ENCODE results near the gene OR10H2.
"Not testable (repeated sequence)": the region's sequence is repeated elsewhere in the genome, so short reads cannot be mapped to it uniquely, and the experiment has no call there.

Gene OR10H2, protein sequence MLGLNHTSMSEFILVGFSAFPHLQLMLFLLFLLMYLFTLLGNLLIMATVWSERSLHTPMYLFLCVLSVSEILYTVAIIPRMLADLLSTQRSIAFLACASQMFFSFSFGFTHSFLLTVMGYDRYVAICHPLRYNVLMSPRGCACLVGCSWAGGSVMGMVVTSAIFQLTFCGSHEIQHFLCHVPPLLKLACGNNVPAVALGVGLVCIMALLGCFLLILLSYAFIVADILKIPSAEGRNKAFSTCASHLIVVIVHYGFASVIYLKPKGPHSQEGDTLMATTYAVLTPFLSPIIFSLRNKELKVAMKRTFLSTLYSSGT

DNA sequence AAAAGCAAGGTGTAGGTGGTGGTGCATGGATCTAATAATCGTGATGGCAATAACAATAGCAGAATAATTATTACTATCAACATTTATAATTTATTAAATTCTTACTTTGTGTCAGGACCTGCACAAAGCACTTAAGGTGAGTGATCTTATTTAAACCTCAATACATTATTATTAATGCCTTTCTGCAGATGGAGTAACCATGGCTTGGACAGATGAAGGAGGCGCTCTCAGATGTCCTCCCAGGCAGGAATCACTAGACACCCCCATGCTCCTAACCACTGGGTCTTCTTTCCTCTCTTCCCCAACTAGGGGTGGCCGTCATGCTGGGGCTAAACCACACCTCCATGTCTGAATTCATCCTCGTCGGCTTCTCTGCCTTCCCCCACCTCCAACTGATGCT, at the start of gene OR10H2:
TSS of gene OR10H2 (plus strand) at position 301 of the 400 bp plus-strand sequence. CDS start at position 321, 20 bp downstream.
- no peak for DNase-seq

DNA sequence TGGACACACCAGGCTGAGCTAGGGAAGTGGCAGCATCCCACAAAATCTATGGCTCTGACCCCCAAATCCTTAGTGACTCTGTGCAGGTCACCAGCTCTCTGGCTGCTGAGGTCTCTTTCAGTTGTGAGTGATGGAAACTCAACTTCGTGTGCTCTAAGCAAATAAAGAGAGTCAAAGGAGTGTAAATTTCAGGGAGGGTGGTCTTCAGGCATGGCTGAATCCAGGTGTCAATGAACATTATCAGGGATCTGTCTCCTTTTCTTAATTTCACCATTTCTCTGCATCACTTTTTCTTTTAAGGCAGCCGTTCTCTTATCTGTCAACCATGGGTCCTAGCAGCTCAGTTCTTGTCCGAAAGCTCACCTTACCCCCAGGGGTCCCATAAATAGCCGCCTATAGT, 48.7 kb upstream of the OR10H2 start:
- DNase-seq, result no peak

DNA sequence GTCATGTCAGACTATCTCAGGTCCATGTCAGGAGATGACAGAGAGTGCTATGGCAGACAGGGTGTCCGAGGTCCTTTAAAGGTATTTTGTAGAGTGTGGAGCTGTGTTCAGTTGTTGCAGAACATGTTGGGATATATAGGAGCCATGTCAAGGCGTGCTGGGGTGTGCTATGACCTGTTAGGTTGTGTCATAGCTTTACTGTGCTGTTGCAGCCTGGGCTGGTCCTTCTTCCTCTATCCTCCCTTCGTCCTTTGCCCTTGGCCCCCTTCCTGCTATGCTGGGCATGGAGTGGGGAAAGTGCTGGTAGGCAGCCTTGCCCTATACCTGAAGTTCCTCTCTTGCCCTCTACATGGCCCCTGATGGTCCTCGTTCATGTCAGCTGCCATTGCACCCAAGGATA, 48.0 kb upstream of the OR10H2 start:
- DNase-seq, result not testable (repeated sequence)

DNA sequence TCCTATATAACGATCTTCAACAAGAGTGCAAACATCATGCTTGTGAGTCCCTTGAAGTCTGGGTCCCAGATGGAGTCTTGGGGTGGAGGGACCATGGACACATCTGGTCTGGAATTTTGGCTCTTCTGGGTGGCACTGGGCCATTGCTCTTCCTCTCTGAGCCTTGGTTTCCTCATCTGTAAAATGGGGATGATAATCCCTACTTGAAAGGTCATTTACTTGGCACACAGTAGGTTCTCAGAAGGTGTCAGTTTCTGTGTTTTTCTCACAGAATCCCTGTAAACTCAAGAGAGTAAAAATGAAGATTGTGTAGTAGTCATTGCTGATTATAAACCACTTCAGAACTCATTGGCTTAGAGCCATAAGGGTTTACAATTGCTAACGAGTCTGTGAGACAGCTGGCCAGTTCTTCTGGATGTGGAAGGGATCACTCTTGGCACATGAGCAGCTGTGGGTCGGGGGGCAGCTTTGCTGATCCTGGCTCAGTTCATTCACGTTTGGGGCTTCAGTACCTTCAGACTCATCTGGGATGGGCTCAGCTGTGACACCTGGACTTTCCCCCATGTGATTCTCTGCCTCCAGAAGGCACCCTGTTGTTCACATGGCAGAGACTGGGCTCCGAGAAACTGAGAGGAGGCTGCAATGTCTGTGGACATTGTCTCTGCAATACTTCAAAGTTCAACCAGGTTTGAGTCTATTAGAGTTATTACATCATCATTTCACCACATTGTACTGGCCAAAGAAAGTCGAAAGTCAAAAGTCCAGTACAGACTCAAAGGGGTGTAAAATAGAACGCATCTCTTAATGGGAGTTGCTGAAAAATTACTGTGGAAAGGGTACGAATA, 47.1 kb upstream of the OR10H2 start:
- DNase-seq, result no peak

DNA sequence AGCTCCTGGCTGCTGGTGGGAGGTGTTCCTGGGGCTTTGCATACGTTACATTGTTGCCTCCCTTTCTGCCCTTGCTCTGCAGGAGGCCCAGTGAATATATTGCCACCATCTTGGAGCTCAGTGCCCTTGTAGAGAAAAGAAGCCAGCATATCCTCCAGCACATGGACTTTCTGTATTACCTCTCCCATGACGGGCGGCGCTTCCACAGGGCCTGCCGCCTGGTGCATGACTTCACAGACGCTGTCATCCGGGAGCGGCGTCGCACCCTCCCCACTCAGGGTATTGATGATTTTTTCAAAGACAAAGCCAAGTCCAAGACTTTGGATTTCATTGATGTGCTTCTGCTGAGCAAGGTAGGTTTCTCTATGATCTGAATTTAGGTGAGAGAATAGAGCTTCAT, 44.4 kb upstream of the OR10H2 start:
- DNase-seq, result no peak

DNA sequence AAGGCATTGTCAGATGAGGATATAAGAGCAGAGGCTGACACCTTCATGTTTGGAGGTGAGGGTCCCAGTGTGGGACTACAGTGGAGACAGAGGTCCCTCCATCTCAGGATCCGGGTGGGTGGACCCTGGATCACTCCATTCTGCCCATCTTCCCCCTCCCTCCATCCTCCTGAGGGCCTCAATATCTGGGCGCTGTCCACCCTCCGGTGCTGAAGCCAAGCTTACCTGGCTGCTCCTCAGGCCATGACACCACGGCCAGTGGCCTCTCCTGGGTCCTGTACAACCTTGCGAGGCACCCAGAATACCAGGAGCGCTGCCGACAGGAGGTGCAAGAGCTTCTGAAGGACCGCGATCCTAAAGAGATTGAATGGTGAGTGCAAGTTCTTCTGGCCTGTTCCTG, 43.0 kb upstream of the OR10H2 start:
- no peak for DNase-seq

DNA sequence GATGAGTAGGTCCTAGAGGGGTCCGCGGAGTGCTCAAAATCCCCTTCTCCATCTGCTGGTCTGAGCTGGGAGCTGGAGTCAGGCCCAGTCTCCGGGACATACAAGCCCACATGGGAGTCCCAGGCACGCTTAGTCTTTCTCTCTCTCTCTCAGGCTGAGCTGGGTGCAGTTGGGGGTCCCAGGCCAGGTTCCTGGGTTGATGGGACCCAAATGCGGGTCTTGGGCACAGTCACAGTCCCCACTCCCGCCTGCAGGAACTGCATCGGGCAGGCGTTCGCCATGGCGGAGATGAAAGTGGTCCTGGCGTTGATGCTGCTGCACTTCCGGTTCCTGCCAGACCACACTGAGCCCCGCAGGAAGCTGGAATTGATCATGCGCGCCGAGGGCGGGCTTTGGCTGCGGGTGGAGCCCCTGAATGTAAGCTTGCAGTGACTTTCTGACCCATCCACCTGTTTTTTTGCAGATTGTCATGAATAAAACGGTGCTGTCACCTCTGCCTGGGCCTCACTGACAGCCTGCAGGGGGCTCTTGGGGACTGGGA, 31.1 kb upstream of the OR10H2 start:
- no peak for DNase-seq

DNA sequence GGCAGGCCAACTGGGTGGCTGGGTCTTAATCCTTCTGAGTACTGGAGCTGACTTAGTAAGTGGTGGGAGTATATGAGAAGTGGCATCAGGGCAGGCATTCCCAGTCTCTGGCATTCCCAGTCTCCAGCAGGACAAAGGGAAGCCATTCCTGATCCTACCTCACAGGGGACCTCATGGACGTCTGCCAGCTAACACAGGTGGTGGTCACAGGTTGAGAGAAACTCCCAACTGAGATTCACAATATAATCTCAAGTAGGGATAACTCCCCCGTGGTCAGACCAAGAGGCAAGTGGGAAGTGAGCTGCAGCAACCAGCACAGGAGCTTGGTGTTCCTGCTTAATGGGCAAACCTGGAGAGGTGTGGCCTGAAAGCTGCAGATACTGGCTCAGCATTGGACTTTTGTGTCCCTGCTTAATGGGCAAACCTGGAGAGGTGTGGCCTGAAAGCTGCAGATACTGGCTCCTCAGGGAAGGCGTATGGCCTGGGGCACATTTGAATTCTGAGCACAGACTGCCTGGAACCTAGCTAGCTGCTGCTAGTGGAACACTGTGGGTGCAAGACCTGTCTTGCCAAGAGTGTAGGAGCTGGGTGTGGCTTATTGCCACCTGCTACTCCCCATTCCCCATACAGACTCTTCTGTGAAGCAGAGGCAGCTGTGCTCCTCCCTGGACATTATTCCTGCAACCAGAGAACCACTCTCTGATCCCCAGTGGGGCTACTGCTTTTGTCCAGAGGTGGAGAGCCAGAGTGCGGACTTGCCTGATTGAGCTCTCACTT, 25.9 kb upstream of the OR10H2 start:
- DNase-seq, result no peak

DNA sequence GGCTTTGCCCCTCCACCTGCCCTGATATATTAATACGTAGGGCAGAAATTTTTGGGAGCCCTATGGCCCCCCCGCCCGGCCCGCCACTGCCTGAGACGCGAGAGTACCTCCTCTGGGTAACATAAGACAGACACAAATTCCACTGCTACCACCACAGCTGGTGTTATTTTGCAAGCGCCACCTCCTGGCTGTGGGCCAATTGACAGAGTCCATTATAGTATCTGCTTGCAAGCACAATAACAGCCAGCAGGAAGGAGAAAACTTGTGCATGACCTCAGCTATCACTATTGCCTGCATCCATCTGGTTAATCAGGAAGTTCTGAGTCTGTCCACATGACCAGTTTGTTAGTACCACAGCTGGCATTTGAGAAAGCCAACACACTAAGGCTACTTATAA, 25.3 kb upstream of the OR10H2 start:
- peak; percentile 20 to 25 for DNase-seq

DNA sequence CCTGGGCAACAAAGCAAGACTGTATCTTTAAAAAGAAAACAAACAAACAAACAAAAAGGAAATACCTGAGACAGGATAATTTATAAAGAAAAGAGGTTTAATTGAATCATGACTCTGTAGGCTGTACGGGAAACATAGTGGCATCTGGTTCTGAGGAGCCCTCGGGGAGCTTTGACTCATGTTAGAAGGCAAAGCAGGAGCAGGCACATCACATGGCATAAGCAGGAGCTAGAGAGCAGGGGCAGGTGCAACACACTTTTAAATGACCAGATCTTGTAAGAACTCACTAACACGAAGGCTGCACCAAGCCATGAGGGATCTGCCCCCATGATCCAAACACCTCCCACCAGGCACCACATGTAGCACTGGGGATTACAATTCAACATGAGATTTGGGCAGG, 13.2 kb upstream of the OR10H2 start:
- DNase-seq, result no peak

DNA sequence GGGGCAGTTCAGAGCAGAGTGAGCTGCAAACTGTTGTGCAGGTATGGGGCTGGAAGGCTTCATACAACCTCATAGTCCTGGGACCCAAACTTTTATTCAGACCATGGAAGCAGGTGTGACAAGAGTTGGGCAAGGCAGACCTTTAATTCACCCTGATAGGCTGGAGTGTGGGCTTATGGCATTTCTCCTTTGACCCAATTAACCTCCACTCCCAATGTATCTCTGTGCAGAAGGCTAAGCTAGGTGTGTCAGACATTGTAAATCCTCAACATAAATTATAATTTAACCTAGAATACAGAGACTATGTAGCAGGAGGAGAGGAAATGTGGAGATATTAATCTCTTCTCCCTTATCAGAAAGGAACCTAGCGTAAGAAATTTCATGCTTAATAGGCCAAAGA, 12.2 kb upstream of the OR10H2 start:
- DNase-seq, result no peak

DNA sequence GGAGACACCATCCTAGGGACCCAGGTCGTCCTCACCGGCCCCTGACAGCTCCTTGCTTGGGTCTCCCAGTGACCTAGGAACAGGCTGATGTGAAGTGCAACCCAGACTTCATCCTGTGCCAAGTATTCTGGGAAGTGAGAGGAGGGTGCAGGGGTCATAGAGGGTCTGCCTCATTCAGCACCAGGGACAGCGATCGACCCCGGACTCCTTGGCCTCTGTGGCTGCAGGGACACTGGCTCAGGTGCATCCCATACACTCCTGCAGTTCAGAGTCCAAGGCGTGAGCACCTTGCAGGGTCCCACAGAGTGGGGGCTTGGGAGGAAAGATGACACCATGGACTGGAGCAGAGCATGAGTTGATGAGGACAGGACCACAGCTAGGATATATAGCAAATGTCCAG, 10.0 kb upstream of the OR10H2 start:
- no peak for DNase-seq

DNA sequence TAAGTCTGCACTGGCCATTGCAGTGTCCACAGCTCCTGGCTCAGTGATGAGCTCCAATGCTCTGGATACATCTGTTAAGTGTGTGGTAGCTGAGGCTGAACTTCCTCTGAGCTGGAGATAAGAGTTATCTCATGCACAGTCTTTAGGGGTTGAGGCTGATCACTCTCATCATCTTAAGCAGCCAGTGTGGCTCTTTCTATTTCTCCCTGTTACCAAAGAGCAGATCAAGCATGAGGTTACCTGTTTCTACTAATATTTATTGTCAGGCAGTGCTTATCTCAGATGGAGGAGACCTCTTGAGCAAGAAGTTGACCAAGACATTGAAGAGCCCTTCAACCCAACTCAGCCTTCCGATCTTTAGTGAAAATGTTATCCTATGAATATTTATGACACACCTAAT, 6.6 kb upstream of the OR10H2 start:
- DNase-seq, result no peak

DNA sequence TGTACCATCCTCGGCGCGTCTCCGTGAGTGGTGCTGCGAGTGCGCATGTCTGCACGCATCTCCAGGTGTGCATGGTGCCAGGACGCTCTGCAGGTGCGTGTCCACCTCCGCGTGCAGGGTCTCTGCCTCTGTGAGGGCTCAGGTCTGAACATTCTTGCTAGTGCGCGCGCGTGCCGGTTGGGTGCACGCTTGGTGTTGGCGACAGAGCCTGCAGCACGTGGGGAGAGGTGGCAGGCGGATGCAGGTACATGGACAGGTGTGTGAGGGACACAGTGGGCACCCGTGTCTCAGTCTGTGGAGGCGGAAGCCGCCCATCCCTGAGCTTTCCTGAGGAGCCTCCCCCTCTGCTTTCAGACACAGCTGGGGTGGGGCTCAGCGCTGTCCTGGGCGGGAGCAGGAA, 4.9 kb upstream of the OR10H2 start:
- no peak for DNase-seq

DNA sequence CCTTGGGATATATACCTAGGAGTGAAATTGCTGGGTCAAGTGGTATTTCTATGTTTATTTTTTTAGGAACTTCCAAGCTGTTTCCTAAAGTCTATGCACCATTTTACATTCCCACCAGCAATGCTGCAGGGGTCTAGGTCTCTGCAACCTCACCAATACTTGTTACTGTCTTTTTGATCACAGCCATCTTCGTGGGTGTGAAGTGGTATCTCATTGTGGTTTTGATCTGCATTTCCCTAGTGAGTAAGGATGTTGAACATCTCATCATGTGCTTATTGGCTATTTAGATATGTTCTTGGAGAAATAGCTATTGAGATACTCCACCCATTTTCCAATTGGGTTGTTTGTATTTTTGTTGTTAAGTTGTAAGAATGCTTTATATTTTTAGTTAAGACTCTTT, 2.7 kb downstream of the OR10H2 start:
- DNase-seq, result no peak

DNA sequence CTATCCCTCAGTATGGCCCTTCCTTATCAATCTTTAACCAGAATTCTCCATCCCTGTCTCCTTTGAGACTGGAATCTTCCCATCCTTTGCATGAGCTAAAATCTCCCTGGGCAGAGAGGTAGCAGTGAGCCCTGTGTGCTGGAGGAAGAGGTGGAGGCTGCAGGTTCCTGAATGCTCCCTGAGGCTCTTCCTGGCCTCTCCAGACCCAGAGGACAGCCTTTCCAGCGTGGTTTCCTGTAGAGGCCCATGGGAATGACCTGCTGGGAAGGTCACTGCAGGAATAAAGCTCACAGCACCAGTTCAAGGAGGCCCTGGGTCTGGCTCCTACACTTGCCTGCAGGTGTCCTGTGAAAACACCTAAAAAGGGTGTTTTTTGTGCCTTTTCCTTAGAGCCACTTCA, 4.6 kb downstream of the OR10H2 start:
- no peak for DNase-seq

DNA sequence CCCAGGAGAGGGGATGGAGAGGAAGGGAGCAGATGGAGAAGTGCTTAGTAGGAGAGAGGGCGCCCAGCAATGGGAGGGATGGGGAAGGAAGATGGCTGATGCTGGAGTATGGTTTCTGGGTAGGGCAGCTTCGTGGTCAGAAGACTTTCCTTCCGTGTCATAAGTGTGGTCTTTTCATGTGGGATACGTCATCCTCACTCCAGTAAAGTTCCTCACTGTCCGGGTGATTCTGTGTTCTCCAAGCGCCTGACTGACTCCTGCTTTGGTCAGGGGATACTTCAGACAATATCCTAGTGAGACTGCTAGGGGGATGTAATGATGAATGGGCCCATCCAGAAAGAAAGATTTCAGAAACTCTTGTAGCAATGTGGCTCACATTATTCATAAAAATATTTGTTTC, 6.1 kb downstream of the OR10H2 start:
- DNase-seq, result no peak

DNA sequence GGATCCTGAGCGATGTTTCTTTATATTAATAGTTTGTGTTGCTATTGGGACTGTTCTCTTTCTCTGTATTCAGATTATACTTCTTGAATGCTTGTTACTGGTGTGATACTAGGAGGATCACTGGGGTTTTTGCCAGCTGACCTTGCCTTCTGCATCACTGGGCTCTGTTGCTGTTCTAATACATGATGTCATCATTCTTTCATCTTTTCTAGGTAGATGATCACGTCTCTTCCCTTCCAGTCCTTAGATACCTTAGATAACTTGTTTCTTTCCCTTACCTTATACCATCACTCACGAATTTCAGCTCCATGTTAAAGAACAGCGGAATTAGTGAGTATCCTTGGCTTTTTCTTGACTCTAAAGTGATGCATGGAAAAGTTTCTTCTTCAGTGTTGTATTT, 9.9 kb downstream of the OR10H2 start, which contains the start of gene OR10H3:
TSS of gene OR10H3 (plus strand) at position 264 of the 400 bp plus-strand sequence. CDS start 3,408 bp downstream, outside the sequence.
- no peak for DNase-seq

DNA sequence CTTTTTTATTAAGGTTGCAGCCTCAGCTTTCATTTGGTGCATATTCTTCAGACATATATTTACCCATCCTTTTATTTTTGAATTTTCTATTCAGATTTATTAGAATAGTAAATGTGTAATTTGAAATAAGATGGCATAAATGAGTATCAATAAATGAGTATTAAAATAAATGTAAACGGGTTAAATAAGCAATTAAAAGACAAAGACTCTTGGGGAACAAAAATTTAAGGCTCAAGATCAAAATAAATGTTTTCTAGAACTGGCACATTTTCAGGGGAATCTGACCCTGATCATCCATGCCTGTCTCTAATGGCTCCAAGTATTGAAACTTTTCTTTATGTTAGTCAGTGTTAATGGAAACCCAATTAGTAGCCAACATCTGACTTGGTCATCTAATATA, 13.0 kb downstream of the OR10H2 start:
- no peak for DNase-seq

DNA sequence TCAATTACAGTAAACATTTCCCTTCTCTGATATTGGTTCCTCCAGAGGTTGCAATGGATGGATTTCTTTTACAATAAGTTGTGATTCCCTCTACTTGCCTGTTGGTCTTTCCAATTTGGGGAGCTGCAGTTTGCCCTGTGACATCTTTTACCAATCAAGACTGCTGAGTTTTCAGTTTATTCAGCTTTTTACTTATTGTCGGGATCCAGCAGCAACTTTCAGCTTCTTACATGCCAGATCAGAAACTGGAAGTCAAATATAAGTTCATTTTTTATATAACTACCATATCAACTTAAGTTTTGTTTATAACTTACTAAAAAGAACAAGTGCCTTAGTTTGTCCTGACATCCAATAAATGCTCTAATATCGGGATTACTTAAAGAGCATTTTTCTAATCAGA, 20.4 kb downstream of the OR10H2 start:
- DNase-seq, result no peak

DNA sequence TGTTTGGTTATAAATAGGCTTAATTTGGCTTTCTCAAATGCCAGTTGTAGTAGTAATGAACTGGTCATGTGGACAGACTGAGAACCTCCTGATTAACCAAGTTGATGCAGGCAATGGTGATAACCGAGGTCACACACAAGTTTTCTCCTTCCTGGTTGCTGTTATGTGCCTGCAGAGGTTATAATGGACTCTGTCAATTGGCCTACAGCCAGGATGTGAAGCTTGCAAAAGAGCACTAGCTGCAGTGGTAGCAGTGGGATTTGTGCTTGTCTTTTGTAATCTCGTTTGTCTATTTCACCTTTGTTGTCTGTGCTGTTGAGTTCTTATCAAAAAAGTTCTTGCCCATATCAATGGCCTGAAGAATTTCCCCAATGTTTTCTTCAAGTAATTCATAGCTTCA, 30.6 kb downstream of the OR10H2 start:
- no peak for DNase-seq

DNA sequence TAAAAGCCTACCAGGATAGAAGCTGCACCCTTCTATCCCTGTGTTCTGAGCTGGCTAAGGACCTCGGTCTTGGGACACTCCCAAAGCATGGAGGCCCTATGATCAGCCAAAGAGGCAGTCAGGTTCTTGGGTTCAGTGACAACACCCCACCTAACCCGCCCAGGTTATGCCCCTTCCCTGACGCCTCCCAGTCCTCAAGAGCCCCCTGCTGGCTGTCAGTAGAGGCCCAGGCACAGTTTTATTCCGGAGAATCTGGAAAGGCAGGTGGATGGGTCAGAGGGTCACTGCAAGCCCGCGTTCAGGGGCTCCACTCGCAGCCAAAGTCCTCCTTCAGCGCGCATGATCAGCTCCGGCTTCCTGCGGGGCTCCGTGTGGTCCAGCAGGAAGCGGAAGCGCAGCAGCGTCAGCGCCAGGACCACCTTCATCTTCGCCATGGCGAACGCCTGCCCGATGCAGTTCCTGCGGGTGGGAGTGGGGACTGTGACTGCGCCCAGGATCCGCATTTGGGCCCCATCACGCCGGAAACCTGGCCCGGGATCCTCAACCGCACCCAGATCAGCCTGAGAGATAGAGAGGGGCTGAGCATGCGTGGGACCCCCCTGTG, 32.2 kb downstream of the OR10H2 start:
- DNase-seq, result no peak

DNA sequence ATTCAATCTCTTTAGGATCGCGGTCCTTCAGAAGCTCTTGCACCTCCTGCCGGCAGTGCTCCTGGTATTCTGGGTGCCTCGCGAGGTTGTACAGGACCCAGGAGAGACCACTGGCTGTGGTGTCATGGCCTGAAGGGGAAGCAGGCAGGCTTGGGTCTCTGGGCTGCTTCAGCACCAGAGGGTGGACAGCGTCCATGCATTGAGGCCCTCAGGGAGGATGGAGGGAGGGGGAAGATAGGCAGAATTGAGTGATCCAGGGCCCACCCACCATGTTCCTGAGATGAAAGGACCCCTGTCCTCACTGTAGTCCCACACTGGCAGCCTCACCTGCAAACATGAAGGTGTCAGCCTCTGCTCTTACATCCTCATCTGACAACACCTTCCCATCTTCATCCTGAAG, 41.8 kb downstream of the OR10H2 start:
- DNase-seq, result no peak

Data from CD4-positive, alpha-beta T cell treated with Interferon alpha-2 for 1 hour (primary cell).